HepG2 (cell line): Measurements from ENCODE around the gene ALKBH5.

ENCODE experiments used
- ATF7 ChIP-seq, 2 experiments: fragments of 450-650 bp in 1 of 2; sonication (generic) in 1 of 2; formaldehyde crosslinking in 1 of 2; IDR thresholded peaks; 2 replicates each; pipeline versions ENCODE4 v1.4.0 to v1.6.1; 2016 to 2020; ENCODE audit warnings: antibody characterized with exemption in 1 of 2, mild to moderate bottlenecking in 1 of 2, missing genetic modification reagents in 1 of 2
- EP300 ChIP-seq, 3 experiments: sonication (generic) in 1 of 3; formaldehyde crosslinking in 1 of 3; IDR thresholded peaks; 2 replicates each; pipeline versions ENCODE4 v1.5.1 to v1.6.1; 2011 to 2020; ENCODE audit warnings: low read depth in 2 of 3, low read length in 2 of 3, borderline replicate concordance in 1 of 3, improper control_type of control experiment in 1 of 3, mild to moderate bottlenecking in 1 of 3, missing genetic modification reagents in 1 of 3, moderate library complexity in 1 of 3
- FOXJ3 ChIP-seq: sonication (generic); formaldehyde crosslinking; IDR thresholded peaks from 2 replicates; pipeline ENCODE4 v1.4.0; 2020; ENCODE audit warnings: missing genetic modification reagents, mild to moderate bottlenecking, borderline replicate concordance
- GMEB1 ChIP-seq: sonication (generic); formaldehyde crosslinking; IDR thresholded peaks from 2 replicates; pipeline ENCODE4 v1.5.1; 2020; ENCODE audit warnings: missing genetic modification reagents, mild to moderate bottlenecking, borderline replicate concordance
- HINFP ChIP-seq: sonication (generic); formaldehyde crosslinking; IDR thresholded peaks from 2 replicates; pipeline ENCODE4 v1.4.0; 2020; ENCODE audit warnings: low read depth, mild to moderate bottlenecking, missing genetic modification reagents
- NR3C1 ChIP-seq: sonication (generic); formaldehyde crosslinking; IDR thresholded peaks from 2 replicates; pipeline ENCODE4 v1.4.0; 2020; ENCODE audit warnings: missing genetic modification reagents
- POLR2A ChIP-seq, 2 experiments: IDR thresholded peaks; 2 replicates each; pipeline ENCODE4 v1.6.1; 2011; ENCODE audit warnings: low read depth in 2 of 2, low read length in 2 of 2, mild to moderate bottlenecking in 1 of 2, moderate library complexity in 1 of 2; ENCODE audit not compliant: insufficient read depth in 1 of 2
- RAD21 ChIP-seq: fragments of 450-650 bp; formaldehyde crosslinking; IDR thresholded peaks from 2 replicates; pipeline ENCODE4 v1.5.0; 2020; ENCODE audit warnings: mild to moderate bottlenecking
- ZNF275 ChIP-seq: sonication (generic); formaldehyde crosslinking; IDR thresholded peaks from 2 replicates; pipeline ENCODE4 v1.8.0; 2022; ENCODE audit warnings: missing genetic modification reagents, mild to moderate bottlenecking, inconsistent platforms, borderline replicate concordance
- ZNF317 ChIP-seq: sonication (generic); formaldehyde crosslinking; IDR thresholded peaks from 2 replicates; pipeline ENCODE4 v1.5.0; 2020; ENCODE audit warnings: mild to moderate bottlenecking, missing genetic modification reagents
- TF ChIP-seq, protein P1 (sequence below): sonication (generic); formaldehyde crosslinking; conservative IDR thresholded peaks from 2 replicates; pipeline ENCODE4 v1.4.0; 2020; ENCODE audit warnings: mild to moderate bottlenecking, missing genetic modification reagents, moderate library complexity
- TF ChIP-seq, protein P2 (sequence below): sonication (generic); formaldehyde crosslinking; IDR thresholded peaks from 2 replicates; pipeline ENCODE4 v1.4.0; 2020; ENCODE audit warnings: mild to moderate bottlenecking, missing genetic modification reagents
- TF ChIP-seq, protein P3 (sequence below): sonication (generic); formaldehyde crosslinking; IDR thresholded peaks from 2 replicates; pipeline ENCODE4 v1.8.1; 2023; ENCODE audit warnings: mild to moderate bottlenecking, missing genetic modification reagents, borderline replicate concordance

- TF ChIP-seq, protein P1, sequence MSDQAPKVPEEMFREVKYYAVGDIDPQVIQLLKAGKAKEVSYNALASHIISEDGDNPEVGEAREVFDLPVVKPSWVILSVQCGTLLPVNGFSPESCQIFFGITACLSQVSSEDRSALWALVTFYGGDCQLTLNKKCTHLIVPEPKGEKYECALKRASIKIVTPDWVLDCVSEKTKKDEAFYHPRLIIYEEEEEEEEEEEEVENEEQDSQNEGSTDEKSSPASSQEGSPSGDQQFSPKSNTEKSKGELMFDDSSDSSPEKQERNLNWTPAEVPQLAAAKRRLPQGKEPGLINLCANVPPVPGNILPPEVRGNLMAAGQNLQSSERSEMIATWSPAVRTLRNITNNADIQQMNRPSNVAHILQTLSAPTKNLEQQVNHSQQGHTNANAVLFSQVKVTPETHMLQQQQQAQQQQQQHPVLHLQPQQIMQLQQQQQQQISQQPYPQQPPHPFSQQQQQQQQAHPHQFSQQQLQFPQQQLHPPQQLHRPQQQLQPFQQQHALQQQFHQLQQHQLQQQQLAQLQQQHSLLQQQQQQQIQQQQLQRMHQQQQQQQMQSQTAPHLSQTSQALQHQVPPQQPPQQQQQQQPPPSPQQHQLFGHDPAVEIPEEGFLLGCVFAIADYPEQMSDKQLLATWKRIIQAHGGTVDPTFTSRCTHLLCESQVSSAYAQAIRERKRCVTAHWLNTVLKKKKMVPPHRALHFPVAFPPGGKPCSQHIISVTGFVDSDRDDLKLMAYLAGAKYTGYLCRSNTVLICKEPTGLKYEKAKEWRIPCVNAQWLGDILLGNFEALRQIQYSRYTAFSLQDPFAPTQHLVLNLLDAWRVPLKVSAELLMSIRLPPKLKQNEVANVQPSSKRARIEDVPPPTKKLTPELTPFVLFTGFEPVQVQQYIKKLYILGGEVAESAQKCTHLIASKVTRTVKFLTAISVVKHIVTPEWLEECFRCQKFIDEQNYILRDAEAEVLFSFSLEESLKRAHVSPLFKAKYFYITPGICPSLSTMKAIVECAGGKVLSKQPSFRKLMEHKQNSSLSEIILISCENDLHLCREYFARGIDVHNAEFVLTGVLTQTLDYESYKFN (CRISPR knock-in tag) = no peak
- TF ChIP-seq POLR2A (IDR thresholded peaks at IDR 0.05; ENCODE audit: insufficient read depth in 1 of 2, low read depth in 2 of 2, low read length in 2 of 2) (no peak), ZNF275 (no peak), RAD21 (no peak), ATF7 (IDR thresholded peaks at IDR 0.05) (no peak), ATF7 (CRISPR knock-in tag; IDR thresholded peaks at IDR 0.05) (no peak), FOXJ3 (CRISPR knock-in tag) (no peak), NR3C1 (CRISPR knock-in tag) (no peak), ZNF317 (CRISPR knock-in tag) (no peak), HINFP (no peak), GMEB1 (CRISPR knock-in tag) (no peak), EP300 (IDR thresholded peaks at IDR 0.05; ENCODE audit: low read depth in 2 of 2, low read length in 2 of 2) (no peak), EP300 (CRISPR knock-in tag; IDR thresholded peaks at IDR 0.05; ENCODE audit: borderline replicate concordance) (no peak)
- TF ChIP-seq, protein P2, sequence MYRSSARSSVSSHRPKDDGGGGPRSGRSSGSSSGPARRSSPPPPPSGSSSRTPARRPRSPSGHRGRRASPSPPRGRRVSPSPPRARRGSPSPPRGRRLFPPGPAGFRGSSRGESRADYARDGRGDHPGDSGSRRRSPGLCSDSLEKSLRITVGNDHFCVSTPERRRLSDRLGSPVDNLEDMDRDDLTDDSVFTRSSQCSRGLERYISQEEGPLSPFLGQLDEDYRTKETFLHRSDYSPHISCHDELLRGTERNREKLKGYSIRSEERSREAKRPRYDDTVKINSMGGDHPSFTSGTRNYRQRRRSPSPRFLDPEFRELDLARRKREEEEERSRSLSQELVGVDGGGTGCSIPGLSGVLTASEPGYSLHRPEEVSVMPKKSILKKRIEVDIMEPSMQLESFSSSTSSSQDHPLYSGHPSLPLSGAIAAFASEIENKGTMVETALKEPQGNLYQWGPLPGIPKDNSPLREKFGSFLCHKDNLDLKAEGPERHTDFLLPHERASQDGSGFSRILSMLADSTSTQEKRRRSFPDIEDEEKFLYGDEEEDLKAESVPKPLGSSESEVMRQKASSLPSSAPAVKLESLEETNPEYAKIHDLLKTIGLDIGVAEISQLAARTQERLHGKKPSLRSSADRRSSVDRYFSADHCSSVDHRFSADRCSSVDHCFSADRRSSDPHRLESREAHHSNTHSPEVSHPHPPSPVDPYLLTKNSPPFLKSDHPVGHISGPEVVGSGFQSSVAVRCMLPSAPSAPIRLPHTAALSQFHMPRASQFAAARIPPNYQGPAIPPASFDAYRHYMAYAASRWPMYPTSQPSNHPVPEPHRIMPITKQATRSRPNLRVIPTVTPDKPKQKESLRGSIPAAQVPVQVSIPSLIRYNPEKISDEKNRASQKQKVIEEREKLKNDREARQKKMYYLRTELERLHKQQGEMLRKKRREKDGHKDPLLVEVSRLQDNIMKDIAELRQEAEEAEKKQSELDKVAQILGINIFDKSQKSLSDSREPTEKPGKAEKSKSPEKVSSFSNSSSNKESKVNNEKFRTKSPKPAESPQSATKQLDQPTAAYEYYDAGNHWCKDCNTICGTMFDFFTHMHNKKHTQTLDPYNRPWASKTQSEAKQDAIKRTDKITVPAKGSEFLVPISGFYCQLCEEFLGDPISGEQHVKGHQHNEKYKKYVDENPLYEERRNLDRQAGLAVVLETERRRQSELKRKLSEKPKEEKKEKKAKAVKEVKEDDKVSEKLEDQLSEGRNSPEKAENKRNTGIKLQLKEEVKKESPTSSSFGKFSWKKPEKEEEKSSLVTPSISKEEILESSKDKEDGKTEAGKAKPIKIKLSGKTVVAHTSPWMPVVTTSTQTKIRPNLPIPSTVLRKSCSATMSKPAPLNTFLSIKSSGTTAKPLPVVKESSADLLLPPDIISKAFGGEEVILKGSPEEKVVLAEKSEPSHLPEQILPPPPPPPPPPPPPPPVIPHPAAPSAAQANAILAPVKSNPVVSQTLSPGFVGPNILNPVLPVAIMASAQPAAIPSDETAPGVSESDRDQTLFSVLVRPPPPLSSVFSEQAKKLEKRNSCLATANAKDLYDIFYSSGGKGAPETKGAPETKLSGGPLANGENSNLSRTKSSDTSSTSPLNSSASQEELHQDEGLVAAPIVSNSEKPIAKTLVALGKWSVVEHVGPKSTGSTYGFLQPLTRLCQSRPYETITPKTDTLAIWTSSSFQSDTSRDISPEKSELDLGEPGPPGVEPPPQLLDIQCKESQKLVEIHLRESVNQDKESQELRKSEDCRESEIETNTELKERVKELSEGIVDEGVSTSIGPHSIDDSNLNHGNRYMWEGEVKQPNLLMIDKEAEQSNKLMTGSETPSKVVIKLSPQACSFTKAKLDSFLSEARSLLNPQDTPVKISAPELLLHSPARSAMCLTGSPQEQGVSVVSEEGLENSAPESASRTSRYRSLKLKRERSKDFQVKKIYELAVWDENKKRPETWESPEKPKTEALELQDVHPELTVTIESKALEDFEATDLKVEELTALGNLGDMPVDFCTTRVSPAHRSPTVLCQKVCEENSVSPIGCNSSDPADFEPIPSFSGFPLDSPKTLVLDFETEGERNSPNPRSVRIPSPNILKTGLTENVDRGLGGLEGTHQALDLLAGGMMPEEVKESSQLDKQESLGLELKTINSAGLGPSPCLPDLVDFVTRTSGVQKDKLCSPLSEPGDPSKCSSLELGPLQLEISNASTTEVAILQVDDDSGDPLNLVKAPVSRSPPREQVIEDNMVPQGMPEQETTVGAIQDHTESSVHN (CRISPR knock-in tag) = no peak
- TF ChIP-seq, protein P3, sequence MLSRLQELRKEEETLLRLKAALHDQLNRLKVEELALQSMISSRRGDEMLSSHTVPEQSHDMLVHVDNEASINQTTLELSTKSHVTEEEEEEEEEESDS (CRISPR knock-in tag) = no peak
Measured at GRCh38 chr17:18144855-18145254, 38.8 kb upstream of the ALKBH5 start.
